ENCODE measurements around the gene HOXA13. TPM values are rescaled to one million over a fixed set of nuclear protein-coding genes. Genes with fewer than 3 reads are reported as not detected.

Gene HOXA13
- total and polyA plus RNA-seq, 2 experiments from 2014 or later, result not detected

GRCh38 chr7:27189295-27189996, 10.4 kb downstream of the HOXA13 start:
- no peak for DNase-seq (ENCODE audit: low read depth in 1 of 2, low spot score in 1 of 2)
- Histone ChIP-seq H3K4me3 (no peak overlapping the region), H3K36me3 (no peaks in the 10 kb centered on the region), H3K27ac (no peak overlapping the region), H3K9me3 (ENCODE audit: low read depth) (no peaks in the 10 kb centered on the region), H3K4me1 (ENCODE audit: low read depth) (no peaks in the 10 kb centered on the region), H3K27me3 (peaks cover 100% of the 10 kb centered on the region)
- TF ChIP-seq CTCF (IDR thresholded peaks at IDR 0.05; ENCODE audit: low read depth, low read length), result no peak

DNA sequence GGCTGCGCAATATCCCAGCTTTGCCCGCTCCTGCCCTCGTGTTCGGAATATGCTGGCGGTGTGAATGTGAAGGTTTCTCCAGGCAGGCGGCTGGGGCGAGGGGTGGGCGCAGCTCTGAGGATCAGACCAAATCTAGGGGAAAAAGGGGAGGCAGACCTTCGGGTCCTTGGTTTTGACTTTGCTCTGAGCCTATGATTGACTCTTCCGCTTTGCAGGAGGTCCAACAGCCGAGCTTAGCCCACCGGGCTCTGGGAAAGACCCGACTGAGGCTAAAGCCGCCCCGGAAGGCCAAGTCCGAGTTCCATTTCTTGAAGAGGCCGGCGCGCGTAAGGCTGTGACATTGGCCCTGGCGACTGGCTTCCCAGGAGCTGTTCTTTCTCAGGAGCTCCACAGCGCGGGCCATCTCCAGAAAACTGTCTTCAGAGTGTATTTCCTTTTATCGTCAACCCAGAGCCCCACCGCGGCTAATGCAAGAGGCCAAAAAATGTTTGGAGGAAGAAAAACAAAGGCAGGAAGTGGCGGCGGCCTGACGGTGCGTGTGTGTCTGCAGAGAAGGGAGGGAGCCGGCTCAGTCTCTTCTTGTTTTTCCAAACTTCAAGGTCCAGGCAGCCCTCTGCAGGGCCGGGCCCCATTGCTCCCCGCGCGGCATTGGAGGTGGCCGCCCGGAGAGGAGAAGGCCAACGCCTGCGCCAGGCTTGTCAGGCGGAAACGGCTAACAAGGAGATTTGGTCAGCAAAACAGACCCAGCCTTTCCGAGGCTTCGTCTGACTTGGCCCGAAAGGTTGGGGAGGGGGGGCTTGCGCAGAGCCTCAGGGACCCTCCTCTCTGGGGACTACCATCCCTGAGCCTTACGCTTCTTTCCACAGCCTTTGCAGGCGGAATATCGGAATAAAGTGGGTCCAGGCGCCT, 11.3 kb downstream of the HOXA13 start:
- peak overlapping the region; percentile 10 for H3K4me3 ChIP-seq
- H3K27me3 ChIP-seq, result peaks cover 100% of the 10 kb centered on the region
- TF ChIP-seq CTCF (IDR thresholded peaks at IDR 0.05; ENCODE audit: low read depth, low read length), result no peak
- no peaks in the 10 kb centered on the region for H3K36me3 ChIP-seq
- no peak overlapping the region for H3K27ac ChIP-seq
- peak in 1 of 2 donors; percentile 30 for DNase-seq (ENCODE audit: low read depth in 1 of 2, low spot score in 1 of 2)
- H3K4me1 ChIP-seq (ENCODE audit: low read depth), result peaks cover 3% of the 10 kb centered on the region
- H3K9me3 ChIP-seq (ENCODE audit: low read depth), result no peaks in the 10 kb centered on the region

DNA sequence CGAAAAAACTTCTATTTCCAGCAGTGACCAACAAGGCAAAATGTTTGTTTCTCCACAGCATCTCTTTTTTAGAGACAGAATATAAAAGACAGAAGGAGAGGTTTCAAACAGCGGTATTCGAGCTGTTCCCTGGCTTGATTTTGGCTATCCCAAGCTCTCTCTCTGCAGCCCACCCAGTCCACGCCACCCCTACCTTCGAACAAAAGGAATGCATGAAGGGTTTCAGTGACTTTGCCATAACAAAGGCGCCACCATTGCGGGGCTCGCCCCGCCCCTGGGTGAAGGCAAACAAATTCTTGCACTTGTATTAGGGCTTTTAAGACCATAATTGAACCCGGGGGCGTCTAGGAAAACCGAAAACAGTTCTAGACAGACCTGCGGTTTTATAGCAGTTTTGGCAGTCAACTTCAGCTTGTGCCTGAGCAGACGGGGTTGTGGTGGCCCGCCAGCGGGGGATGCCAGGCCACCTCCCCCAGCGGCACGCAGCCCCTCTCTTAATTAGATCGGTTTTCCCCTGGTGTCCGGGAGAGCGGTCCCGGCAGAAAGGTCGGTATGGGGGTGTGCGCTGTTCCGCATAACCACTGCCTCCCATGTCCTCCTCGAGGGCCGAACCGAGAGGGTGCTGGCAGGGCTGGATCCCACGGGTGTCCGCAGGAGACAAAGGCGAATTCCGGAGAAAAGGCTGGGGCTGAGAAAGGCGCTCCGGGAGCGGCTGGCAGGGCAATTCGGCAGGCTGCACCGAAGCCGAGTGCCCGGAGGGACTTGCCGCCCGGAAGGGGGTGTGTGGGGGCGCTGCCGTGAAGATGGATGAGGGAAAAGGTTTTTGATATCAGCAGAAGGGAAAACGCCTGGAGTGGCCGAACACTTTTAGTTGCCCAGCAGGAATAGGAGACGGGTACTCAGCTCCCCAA, 12.2 kb downstream of the HOXA13 start:
- no peak for DNase-seq (ENCODE audit: low read depth in 1 of 2, low spot score in 1 of 2)
- H3K27me3 ChIP-seq, result peaks cover 100% of the 10 kb centered on the region
- H3K27ac ChIP-seq, result no peak overlapping the region
- no peak overlapping the region for H3K4me3 ChIP-seq
- no peaks in the 10 kb centered on the region for H3K9me3 ChIP-seq (ENCODE audit: low read depth)
- peaks cover 3% of the 10 kb centered on the region for H3K4me1 ChIP-seq (ENCODE audit: low read depth)
- no peak for TF ChIP-seq CTCF (IDR thresholded peaks at IDR 0.05; ENCODE audit: low read depth, low read length)
- H3K36me3 ChIP-seq, result no peaks in the 10 kb centered on the region

DNA sequence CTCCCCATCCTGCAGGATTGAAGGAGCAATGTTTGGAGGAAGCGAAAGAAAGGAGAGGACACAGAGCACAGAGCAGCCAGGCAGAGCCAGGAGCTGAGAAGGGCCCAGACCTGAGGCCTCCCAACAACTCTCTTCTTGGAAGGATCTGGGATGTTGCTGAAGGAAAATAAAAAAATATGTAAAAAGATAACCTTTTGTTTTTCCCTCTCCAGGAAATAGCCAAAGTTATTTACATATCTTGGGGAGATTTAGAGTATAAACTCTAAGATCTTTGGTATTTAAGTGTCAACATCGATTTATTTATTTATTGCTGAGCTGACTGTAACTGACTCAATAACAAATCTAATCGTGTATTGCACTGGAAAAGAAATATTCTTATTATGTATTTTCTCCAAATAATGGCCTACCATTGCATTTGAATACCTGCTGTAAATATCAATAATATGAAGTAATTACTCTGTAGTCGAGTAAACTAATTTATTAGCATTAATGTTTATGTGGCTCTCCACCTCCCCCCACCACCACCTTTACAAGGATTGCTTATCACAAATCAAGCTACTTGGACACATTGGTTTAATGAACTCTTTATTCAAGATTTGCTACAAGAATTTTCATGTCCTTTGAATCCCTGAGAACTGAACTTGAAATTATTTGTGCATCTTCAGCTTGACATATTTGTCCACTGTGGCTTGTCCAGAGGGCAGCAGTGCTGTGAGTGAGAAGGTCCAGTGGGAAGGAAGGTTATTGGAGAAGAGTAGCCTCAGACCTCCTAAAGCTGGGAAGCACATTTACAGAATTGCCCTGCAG, 13.0 kb downstream of the HOXA13 start:
- Histone ChIP-seq H3K36me3 (no peaks in the 10 kb centered on the region), H3K9me3 (ENCODE audit: low read depth) (no peaks in the 10 kb centered on the region), H3K27me3 (peaks cover 100% of the 10 kb centered on the region), H3K4me3 (no peak overlapping the region), H3K4me1 (ENCODE audit: low read depth) (peaks cover 3% of the 10 kb centered on the region), H3K27ac (no peak overlapping the region)
- TF ChIP-seq CTCF (IDR thresholded peaks at IDR 0.05; ENCODE audit: low read depth, low read length), result no peak
- DNase-seq (ENCODE audit: low read depth in 1 of 2, low spot score in 1 of 2), result no peak

Data from cardiac muscle cell (in vitro differentiated cells and primary cell).